HEK293 (cell line): Measurements from ENCODE around the gene CORO2B.
A peak's percentile ranks its signal among the peaks of the same experiment; 100 is the strongest.

Experiments
- CTCF ChIA-PET: fragments of 350-600 bp; formaldehyde crosslinking; extraction: SDS; loops from one replicate; lab custom pipeline; 2021; ENCODE audit warnings: antibody characterized with exemption; lab: Yijun Ruan, JAX
- POLR2A ChIA-PET: fragments of 300-600 bp; formaldehyde crosslinking; extraction: SDS; loops from one replicate; lab custom pipeline; 2020; ENCODE audit warnings: antibody characterized with exemption, inconsistent platforms; lab: Yijun Ruan, JAX
- H3K27ac ChIP-seq: fragments of 200-500 bp; sonication (Bioruptor generic); 2 replicates; pipeline ENCODE4 v1.5.1; 2014; ENCODE audit warnings: low read depth, low read length, control low read depth, inconsistent platforms; ENCODE audit errors: extremely low read depth
- H3K36me3 ChIP-seq, 2 experiments: fragments of 200-500 bp in 1 of 2; sonication (Bioruptor generic) in 1 of 2; 1 replicate in 1 of 2; 2 replicates in 1 of 2; pipeline ENCODE4 v1.5.1; 2014 to 2017; ENCODE audit warnings: inconsistent platforms in 2 of 2, low read length in 2 of 2; ENCODE audit not compliant: control insufficient read depth in 2 of 2, insufficient read depth in 1 of 2
- H3K4me1 ChIP-seq: fragments of 200-500 bp; sonication (Bioruptor generic); 2 replicates; pipeline ENCODE4 v1.5.1; 2014; ENCODE audit warnings: mild to moderate bottlenecking, low read length, inconsistent platforms; ENCODE audit not compliant: control insufficient read depth, insufficient read depth
- H3K4me3 ChIP-seq: 2 replicates; pipeline ENCODE4 v1.5.1; 2011; ENCODE audit warnings: low read depth, mild to moderate bottlenecking, control low read depth, low read length, moderate library complexity
- H3K9me3 ChIP-seq: fragments of 200-500 bp; sonication (Bioruptor generic); 2 replicates; pipeline ENCODE4 v1.5.1; 2014; ENCODE audit warnings: low read depth, low read length, inconsistent platforms; ENCODE audit not compliant: control insufficient read depth, insufficient read depth
- KLF16 ChIP-seq: fragments of 450-650 bp; formaldehyde crosslinking; IDR thresholded peaks from 2 replicates; pipeline ENCODE4 v1.5.1; 2017; ENCODE audit warnings: missing biosample characterization, missing genetic modification characterization
- SP3 ChIP-seq: fragments of 450-650 bp; formaldehyde crosslinking; IDR thresholded peaks from 2 replicates; pipeline ENCODE4 v1.5.1; 2016; ENCODE audit warnings: missing biosample characterization, missing genetic modification characterization
- SP7 ChIP-seq: fragments of 450-650 bp; formaldehyde crosslinking; IDR thresholded peaks from 2 replicates; pipeline ENCODE4 v1.5.1; 2016; ENCODE audit warnings: missing biosample characterization, missing genetic modification characterization
- WT1 ChIP-seq: fragments of 450-650 bp; formaldehyde crosslinking; IDR thresholded peaks from 2 replicates; pipeline ENCODE4 v1.5.1; 2016; ENCODE audit warnings: missing biosample characterization, missing genetic modification characterization
- ZBTB7A ChIP-seq: fragments of 450-650 bp; formaldehyde crosslinking; IDR thresholded peaks from 2 replicates; pipeline ENCODE4 v1.5.1; 2016; ENCODE audit warnings: low read depth, missing biosample characterization, missing genetic modification characterization
- ZBTB8A ChIP-seq: fragments of 450-650 bp; formaldehyde crosslinking; IDR thresholded peaks from 2 replicates; pipeline ENCODE4 v1.5.1; 2016; ENCODE audit warnings: missing biosample characterization, missing genetic modification characterization
- ZEB2 ChIP-seq: fragments of 450-650 bp; formaldehyde crosslinking; IDR thresholded peaks from 2 replicates; pipeline ENCODE4 v1.5.1; 2016; ENCODE audit warnings: missing biosample characterization, missing genetic modification characterization
- ZIC2 ChIP-seq: fragments of 450-650 bp; formaldehyde crosslinking; IDR thresholded peaks from 2 replicates; pipeline ENCODE4 v1.5.1; 2016; ENCODE audit warnings: missing biosample characterization, missing genetic modification characterization
- ZNF112 ChIP-seq: fragments of 450-650 bp; formaldehyde crosslinking; IDR thresholded peaks from 2 replicates; pipeline ENCODE4 v1.5.0; 2017; ENCODE audit warnings: missing biosample characterization, missing genetic modification characterization
- ZNF114 ChIP-seq: fragments of 450-650 bp; formaldehyde crosslinking; IDR thresholded peaks from 2 replicates; pipeline ENCODE4 v1.5.0; 2017; ENCODE audit warnings: missing biosample characterization, missing genetic modification characterization
- ZNF148 ChIP-seq: fragments of 450-650 bp; formaldehyde crosslinking; IDR thresholded peaks from 2 replicates; pipeline ENCODE4 v1.5.0; 2017; ENCODE audit warnings: missing biosample characterization, missing genetic modification characterization, borderline replicate concordance
- ZNF16 ChIP-seq: fragments of 450-650 bp; formaldehyde crosslinking; IDR thresholded peaks from 2 replicates; pipeline ENCODE4 v1.5.1; 2016; ENCODE audit warnings: low read depth, missing biosample characterization, missing genetic modification characterization
- ZNF19 ChIP-seq: fragments of 450-650 bp; formaldehyde crosslinking; IDR thresholded peaks from 2 replicates; pipeline ENCODE4; 2016; ENCODE audit warnings: missing biosample characterization, missing genetic modification characterization, low read depth
- ZNF214 ChIP-seq: fragments of 450-650 bp; formaldehyde crosslinking; IDR thresholded peaks from 2 replicates; pipeline ENCODE4 v1.5.1; 2017; ENCODE audit warnings: missing biosample characterization, mild to moderate bottlenecking, missing genetic modification characterization, borderline replicate concordance
- ZNF239 ChIP-seq: fragments of 450-650 bp; formaldehyde crosslinking; IDR thresholded peaks from 2 replicates; pipeline ENCODE4 v1.5.1; 2016; ENCODE audit warnings: missing biosample characterization, missing genetic modification characterization
- ZNF26 ChIP-seq: fragments of 450-650 bp; formaldehyde crosslinking; IDR thresholded peaks from 2 replicates; pipeline ENCODE4 v1.5.1; 2016; ENCODE audit warnings: missing biosample characterization, missing genetic modification characterization
- ZNF292 ChIP-seq: fragments of 450-650 bp; formaldehyde crosslinking; IDR thresholded peaks from 2 replicates; pipeline ENCODE4 v1.5.1; 2016; ENCODE audit warnings: low read depth, missing biosample characterization, missing genetic modification characterization, borderline replicate concordance
- ZNF311 ChIP-seq: fragments of 450-650 bp; formaldehyde crosslinking; IDR thresholded peaks from 2 replicates; pipeline ENCODE4 v1.5.1; 2017; ENCODE audit warnings: missing biosample characterization, missing genetic modification characterization, borderline replicate concordance
- ZNF341 ChIP-seq: fragments of 450-650 bp; formaldehyde crosslinking; IDR thresholded peaks from 2 replicates; pipeline ENCODE4; 2016; ENCODE audit warnings: low read depth, missing biosample characterization, missing genetic modification characterization
- ZNF37A ChIP-seq: fragments of 450-650 bp; IDR thresholded peaks from 2 replicates; pipeline ENCODE4 v1.5.1; 2018; ENCODE audit warnings: missing biosample characterization, missing genetic modification characterization
- ZNF391 ChIP-seq: fragments of 450-650 bp; formaldehyde crosslinking; IDR thresholded peaks from 2 replicates; pipeline ENCODE4 v1.5.1; 2016; ENCODE audit warnings: low read depth, missing biosample characterization, missing genetic modification characterization, borderline replicate concordance
- ZNF423 ChIP-seq: fragments of 450-650 bp; formaldehyde crosslinking; IDR thresholded peaks from 2 replicates; pipeline ENCODE4 v1.5.1; 2016; ENCODE audit warnings: missing biosample characterization, missing genetic modification characterization
- ZNF473 ChIP-seq: fragments of 450-650 bp; formaldehyde crosslinking; IDR thresholded peaks from 2 replicates; pipeline ENCODE4 v1.5.1; 2017; ENCODE audit warnings: missing biosample characterization, missing genetic modification characterization
- ZNF544 ChIP-seq: fragments of 450-650 bp; formaldehyde crosslinking; IDR thresholded peaks from 2 replicates; pipeline ENCODE4 v1.5.0; 2017; ENCODE audit warnings: missing biosample characterization, missing genetic modification characterization
- ZNF585B ChIP-seq: fragments of 450-650 bp; formaldehyde crosslinking; IDR thresholded peaks from 2 replicates; pipeline ENCODE4 v1.5.1; 2016; ENCODE audit warnings: missing biosample characterization, missing genetic modification characterization
- ZNF600 ChIP-seq: fragments of 450-650 bp; formaldehyde crosslinking; IDR thresholded peaks from 2 replicates; pipeline ENCODE4 v1.5.1; 2016; ENCODE audit warnings: missing biosample characterization, missing genetic modification characterization
- ZNF621 ChIP-seq: fragments of 450-650 bp; formaldehyde crosslinking; IDR thresholded peaks from 2 replicates; pipeline ENCODE4 v1.5.1; 2017; ENCODE audit warnings: missing biosample characterization, missing genetic modification characterization
- ZNF660 ChIP-seq: fragments of 450-650 bp; IDR thresholded peaks from 2 replicates; pipeline ENCODE4 v1.5.1; 2018; ENCODE audit warnings: missing biosample characterization, mild to moderate bottlenecking, missing genetic modification characterization
- ZNF707 ChIP-seq: fragments of 450-650 bp; formaldehyde crosslinking; IDR thresholded peaks from 2 replicates; pipeline ENCODE4 v1.5.1; 2016; ENCODE audit warnings: missing biosample characterization, missing genetic modification characterization
- ZSCAN30 ChIP-seq: fragments of 450-650 bp; IDR thresholded peaks from 2 replicates; pipeline ENCODE4 v1.5.1; 2018; ENCODE audit warnings: missing biosample characterization, mild to moderate bottlenecking, missing genetic modification characterization, moderate library complexity
- TF ChIP-seq, protein P1 (sequence below): fragments of 450-650 bp; formaldehyde crosslinking; IDR thresholded peaks from 2 replicates; pipeline ENCODE4 v1.5.1; 2016; ENCODE audit warnings: missing biosample characterization, missing genetic modification characterization

CORO2B gene

DNA sequence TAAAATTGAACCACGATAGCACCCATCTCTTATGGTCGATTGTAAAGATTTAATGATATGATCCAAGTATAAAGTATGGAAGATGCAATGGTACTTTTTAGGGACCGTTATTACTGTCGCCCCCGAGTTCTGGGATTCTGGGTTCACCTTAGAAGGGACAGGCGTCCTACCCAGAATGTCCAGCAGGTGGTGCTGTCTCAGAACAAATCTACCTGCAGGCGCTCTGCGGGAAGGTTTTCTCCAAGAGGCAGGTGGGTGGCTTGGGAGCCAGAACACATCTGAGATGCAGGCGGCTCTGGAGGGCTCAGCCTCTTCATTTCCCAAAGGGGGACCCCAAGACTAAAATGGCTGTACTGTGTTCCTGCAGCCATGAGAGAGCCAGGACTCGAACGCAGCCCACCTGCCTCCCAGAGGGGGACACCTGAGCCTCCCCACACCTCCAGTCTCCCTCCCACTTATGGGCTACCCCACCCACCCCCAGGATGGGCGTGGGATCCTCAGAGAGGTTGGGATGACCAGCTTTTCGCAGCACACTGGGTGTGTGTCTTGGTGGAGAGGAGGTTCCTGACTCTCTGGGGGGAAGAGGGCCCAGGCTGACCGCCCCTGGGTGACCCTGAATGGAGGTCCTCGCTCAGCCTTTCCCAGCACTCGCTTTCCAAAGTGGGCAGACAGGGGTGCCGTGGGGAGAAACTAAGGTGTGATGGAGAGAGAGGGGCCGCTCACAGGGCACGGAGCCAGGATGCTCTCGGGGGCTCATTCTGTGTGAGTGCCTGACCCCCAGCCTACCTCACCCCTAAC is 28.1 kb upstream of the CORO2B start:
- POLR2A ChIA-PET = interaction anchor here (0.8 kb wide), 1 partner anchor 244 kb away, joined by 3 read pairs; no protein-coding TSS in a partner anchor
- no peak overlapping the region for H3K27ac ChIP-seq
- H3K4me1 ChIP-seq = no peaks in the 10 kb centered on the region
- CTCF ChIA-PET = interaction anchor here (0.5 to 14.6 kb wide), 86 partner anchors 9 to 1282 kb away, joined by 3 to 421 read pairs (median 4); no protein-coding TSS in a partner anchor
- no peaks in the 10 kb centered on the region for H3K9me3 ChIP-seq
- no peaks in the 10 kb centered on the region for H3K36me3 ChIP-seq
- no peak overlapping the region for H3K4me3 ChIP-seq
- no peak for TF ChIP-seq ZNF544 (tag by site-specific recombination)
- no peak for TF ChIP-seq ZNF37A (tag by site-specific recombination)
- TF ChIP-seq ZNF214 (tag by site-specific recombination) = no peak
- TF ChIP-seq ZNF239 (tag by site-specific recombination) = no peak
- TF ChIP-seq ZEB2 (tag by site-specific recombination) = peak; percentile 60
- no peak for TF ChIP-seq ZNF19
- peak; percentile 11; the same call in 1 of the 2 replicates for TF ChIP-seq SP3 (tag by site-specific recombination)
- no peak for TF ChIP-seq ZNF148 (tag by site-specific recombination)
- no peak for TF ChIP-seq ZNF423 (tag by site-specific recombination)
- TF ChIP-seq ZNF311 (tag by site-specific recombination) = no peak
- no peak for TF ChIP-seq ZBTB7A
- TF ChIP-seq ZNF112 (tag by site-specific recombination) = no peak
- TF ChIP-seq WT1 (tag by site-specific recombination) = no peak
- no peak for TF ChIP-seq ZNF707 (tag by site-specific recombination)
- TF ChIP-seq ZNF585B = no peak
- no peak for TF ChIP-seq ZNF473 (tag by site-specific recombination)
- no peak for TF ChIP-seq ZNF391 (tag by site-specific recombination)
- peak; percentile 42; the same call in 1 of the 2 replicates for TF ChIP-seq ZSCAN30 (tag by site-specific recombination)
- no peak for TF ChIP-seq ZNF114
- no peak for TF ChIP-seq ZIC2 (tag by site-specific recombination)
- TF ChIP-seq ZNF292 (tag by site-specific recombination) = no peak
- TF ChIP-seq ZNF600 (tag by site-specific recombination) = peak; percentile 46; the same call in 1 of the 2 replicates
- peak; percentile 63; the same call in 1 of the 2 replicates for TF ChIP-seq ZNF660
- TF ChIP-seq ZNF341 (tag by site-specific recombination) = no peak
- TF ChIP-seq, protein P1, sequence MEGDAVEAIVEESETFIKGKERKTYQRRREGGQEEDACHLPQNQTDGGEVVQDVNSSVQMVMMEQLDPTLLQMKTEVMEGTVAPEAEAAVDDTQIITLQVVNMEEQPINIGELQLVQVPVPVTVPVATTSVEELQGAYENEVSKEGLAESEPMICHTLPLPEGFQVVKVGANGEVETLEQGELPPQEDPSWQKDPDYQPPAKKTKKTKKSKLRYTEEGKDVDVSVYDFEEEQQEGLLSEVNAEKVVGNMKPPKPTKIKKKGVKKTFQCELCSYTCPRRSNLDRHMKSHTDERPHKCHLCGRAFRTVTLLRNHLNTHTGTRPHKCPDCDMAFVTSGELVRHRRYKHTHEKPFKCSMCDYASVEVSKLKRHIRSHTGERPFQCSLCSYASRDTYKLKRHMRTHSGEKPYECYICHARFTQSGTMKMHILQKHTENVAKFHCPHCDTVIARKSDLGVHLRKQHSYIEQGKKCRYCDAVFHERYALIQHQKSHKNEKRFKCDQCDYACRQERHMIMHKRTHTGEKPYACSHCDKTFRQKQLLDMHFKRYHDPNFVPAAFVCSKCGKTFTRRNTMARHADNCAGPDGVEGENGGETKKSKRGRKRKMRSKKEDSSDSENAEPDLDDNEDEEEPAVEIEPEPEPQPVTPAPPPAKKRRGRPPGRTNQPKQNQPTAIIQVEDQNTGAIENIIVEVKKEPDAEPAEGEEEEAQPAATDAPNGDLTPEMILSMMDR (tag by site-specific recombination) = peak; percentile 78
- no peak for TF ChIP-seq ZNF26 (tag by site-specific recombination)
- TF ChIP-seq ZNF16 (tag by site-specific recombination) = no peak
- TF ChIP-seq KLF16 = no peak
- no peak for TF ChIP-seq SP7 (tag by site-specific recombination)
- no peak for TF ChIP-seq ZBTB8A (tag by site-specific recombination)
- no peak for TF ChIP-seq ZNF621 (tag by site-specific recombination)
